Measurements from ENCODE around the gene TESK1.
"Not testable (repeated sequence)": the region's sequence is repeated elsewhere in the genome, so short reads cannot be mapped to it uniquely, and the experiment has no call there.

Gene TESK1

DNA sequence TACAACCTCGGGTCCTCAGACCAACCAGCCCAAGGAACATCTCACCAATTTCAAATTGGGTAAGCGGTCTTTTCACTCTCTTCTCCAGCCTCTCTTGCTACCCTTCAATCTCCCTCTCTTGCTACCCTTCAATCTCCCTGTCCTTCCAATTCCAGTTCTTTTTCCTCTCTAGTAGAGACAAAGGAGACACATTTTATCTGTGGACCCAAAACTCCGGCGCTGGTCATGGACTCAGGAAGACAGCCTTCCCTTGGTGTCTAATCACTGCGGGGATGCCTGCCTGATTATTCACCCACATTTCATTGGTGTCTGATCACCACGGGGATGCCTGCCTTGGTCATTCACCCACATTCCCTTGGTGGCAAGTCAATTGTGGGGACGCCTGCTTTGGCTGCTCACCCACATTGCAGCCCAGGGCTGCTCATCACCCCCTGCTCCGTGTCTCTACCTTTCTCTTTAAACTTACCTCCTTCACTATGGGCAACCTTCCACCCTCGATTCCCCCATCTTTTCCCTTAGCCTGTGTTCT, 32.4 kb downstream of the TESK1 start:
- 100% methylated on average over 7 of the region's 9 CpGs for WGBS (ENCODE audit: insufficient coverage)
- H3K36me3 ChIP-seq (ENCODE audit: control insufficient read depth in 4 of 4, insufficient read depth in 4 of 4, low read length in 3 of 4); H3K9me3 ChIP-seq (ENCODE audit: control extremely low read depth in 1 of 5, control insufficient read depth in 4 of 5, insufficient read depth in 2 of 5, low read depth in 1 of 5, low read length in 4 of 5); H3K27me3 ChIP-seq (replicated peaks in 2 of 5; ENCODE audit: control insufficient read depth in 4 of 5, insufficient read depth in 5 of 5, low read length in 4 of 5); DNase-seq; POLR2A ChIA-PET; H3K27ac ChIP-seq (ENCODE audit: insufficient read depth in 1 of 2, low read depth in 1 of 2, low read length in 2 of 2, poor library complexity in 1 of 2, severe bottlenecking in 2 of 2); H3K4me3 ChIP-seq (ENCODE audit: control insufficient read depth in 1 of 7, extremely low read depth in 1 of 7, insufficient read depth in 4 of 7, low read depth in 2 of 7, low read length in 6 of 7): not testable (repeated sequence)
- CTCF ChIA-PET, result interaction anchor here (1.1 to 1.3 kb wide), 3 partner anchors 12 to 27 kb away, joined by 3 to 5 read pairs (median 3); partner anchors contain the start of gene ARHGEF39
- H3K4me1 ChIP-seq (ENCODE audit: control extremely low read depth in 1 of 4, control insufficient read depth in 4 of 4, insufficient read depth in 4 of 4, low read length in 3 of 4), result peaks cover 6 to 54% (median 31%) of the 10 kb centered on the region in 4 experiments

DNA sequence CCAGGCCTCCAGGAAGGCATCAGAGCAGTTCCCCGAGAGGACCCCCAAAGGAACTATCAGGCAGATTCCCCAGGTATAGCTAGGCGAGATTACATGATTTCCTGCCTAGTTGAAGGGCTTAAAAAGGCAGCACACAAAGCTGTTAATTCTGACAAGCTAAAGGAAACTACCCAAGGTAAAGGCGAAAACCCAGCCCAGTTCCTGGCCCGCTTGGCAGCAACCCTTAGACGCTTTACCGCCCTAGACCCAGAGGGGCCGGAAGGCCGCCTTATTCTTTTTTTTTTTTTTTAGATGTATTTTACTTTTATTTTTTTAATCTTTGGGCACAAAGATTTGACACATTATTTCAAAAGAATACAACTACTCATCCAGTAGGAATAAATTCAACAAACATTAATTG, 33.7 kb downstream of the TESK1 start:
- peaks cover 6 to 54% (median 31%) of the 10 kb centered on the region in 4 experiments for H3K4me1 ChIP-seq (ENCODE audit: control extremely low read depth in 1 of 4, control insufficient read depth in 4 of 4, insufficient read depth in 4 of 4, low read length in 3 of 4)
- not testable (repeated sequence) for H3K27me3 ChIP-seq (replicated peaks in 2 of 5; ENCODE audit: control insufficient read depth in 4 of 5, insufficient read depth in 5 of 5, low read length in 4 of 5); H3K27ac ChIP-seq (ENCODE audit: insufficient read depth in 1 of 2, low read depth in 1 of 2, low read length in 2 of 2, poor library complexity in 1 of 2, severe bottlenecking in 2 of 2); H3K36me3 ChIP-seq (ENCODE audit: control insufficient read depth in 4 of 4, insufficient read depth in 4 of 4, low read length in 3 of 4); H3K9me3 ChIP-seq (ENCODE audit: control extremely low read depth in 1 of 5, control insufficient read depth in 4 of 5, insufficient read depth in 2 of 5, low read depth in 1 of 5, low read length in 4 of 5)
- ChIA-PET CTCF (interaction anchor here (1.1 to 2.1 kb wide), 4 partner anchors 13 to 28 kb away, joined by 3 to 8 read pairs (median 4); partner anchors contain the start of gene ARHGEF39), POLR2A (interaction anchor here (0.7 kb wide), 1 partner anchor 25 kb away, joined by 4 read pairs; no protein-coding TSS in a partner anchor)
- peak overlapping the region in 1 of 7 experiments; percentile 25 for H3K4me3 ChIP-seq (ENCODE audit: control insufficient read depth in 1 of 7, extremely low read depth in 1 of 7, insufficient read depth in 4 of 7, low read depth in 2 of 7, low read length in 6 of 7)
- DNase-seq, result peak in 2 of 3 donors; percentile 37 to 54
- 0% methylated on average over 1 of the region's 8 CpGs for WGBS (ENCODE audit: insufficient coverage)

DNA sequence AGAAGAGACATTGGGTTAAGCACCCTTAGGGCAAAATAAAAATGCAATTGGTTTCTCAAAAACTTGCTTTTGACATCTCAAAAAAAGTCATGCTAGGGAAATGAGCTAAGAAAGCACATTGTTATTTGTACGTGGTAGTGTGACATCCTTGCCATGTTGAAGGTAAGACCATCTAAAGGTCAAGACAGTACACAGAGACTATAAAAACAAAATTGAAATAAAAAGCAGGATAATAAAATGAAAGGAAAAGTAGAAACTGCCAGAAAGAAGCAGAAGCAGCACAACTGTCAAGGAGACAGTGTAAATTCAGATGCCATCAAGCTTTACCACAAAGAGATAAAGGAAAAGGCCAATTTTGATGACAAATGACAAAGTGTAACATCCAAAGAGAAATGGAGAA, 34.2 kb downstream of the TESK1 start:
- CTCF ChIA-PET, result interaction anchor here (2.1 kb wide), 1 partner anchor 29 kb away, joined by 8 read pairs; no protein-coding TSS in a partner anchor
- Histone ChIP-seq H3K4me3 (ENCODE audit: control insufficient read depth in 1 of 7, extremely low read depth in 1 of 7, insufficient read depth in 4 of 7, low read depth in 2 of 7, low read length in 6 of 7) (peak overlapping the region in 1 of 7 experiments; percentile 40), H3K4me1 (ENCODE audit: control extremely low read depth in 1 of 4, control insufficient read depth in 4 of 4, insufficient read depth in 4 of 4, low read length in 3 of 4) (peaks cover 6 to 54% (median 31%) of the 10 kb centered on the region in 4 experiments)
- H3K27ac ChIP-seq (ENCODE audit: insufficient read depth in 1 of 2, low read depth in 1 of 2, low read length in 2 of 2, poor library complexity in 1 of 2, severe bottlenecking in 2 of 2); POLR2A ChIA-PET; H3K9me3 ChIP-seq (ENCODE audit: control extremely low read depth in 1 of 5, control insufficient read depth in 4 of 5, insufficient read depth in 2 of 5, low read depth in 1 of 5, low read length in 4 of 5); H3K27me3 ChIP-seq (replicated peaks in 2 of 5; ENCODE audit: control insufficient read depth in 4 of 5, insufficient read depth in 5 of 5, low read length in 4 of 5); DNase-seq; H3K36me3 ChIP-seq (ENCODE audit: control insufficient read depth in 4 of 4, insufficient read depth in 4 of 4, low read length in 3 of 4): not testable (repeated sequence)
- WGBS (ENCODE audit: insufficient coverage), result no CpG with 5 or more reads among the region's 1 CpG

DNA sequence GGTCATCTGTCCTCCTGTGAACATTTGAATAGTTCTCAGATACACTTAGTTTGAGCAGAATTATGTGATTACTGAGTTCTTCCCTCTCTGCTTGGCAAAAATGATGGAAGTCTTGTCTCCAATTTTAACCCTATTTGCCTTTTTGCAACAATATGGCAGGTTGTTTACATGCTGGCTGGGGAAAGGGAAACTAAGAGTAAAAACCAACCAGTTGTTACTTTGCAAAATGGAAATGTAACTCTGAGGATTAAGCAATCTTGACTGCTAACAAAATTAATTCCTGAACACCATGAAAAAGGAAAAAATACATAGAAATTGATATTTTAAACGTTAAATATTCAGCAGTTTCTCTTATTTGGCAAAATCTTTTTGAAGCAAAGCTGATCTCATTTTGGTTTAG, 34.6 kb downstream of the TESK1 start:
- Histone ChIP-seq H3K9me3 (ENCODE audit: control extremely low read depth in 1 of 5, control insufficient read depth in 4 of 5, insufficient read depth in 2 of 5, low read depth in 1 of 5, low read length in 4 of 5) (peaks cover 0 to 2% (median 0%) of the 10 kb centered on the region in 5 experiments), H3K27ac (ENCODE audit: insufficient read depth in 1 of 2, low read depth in 1 of 2, low read length in 2 of 2, poor library complexity in 1 of 2, severe bottlenecking in 2 of 2) (no peak overlapping the region), H3K36me3 (ENCODE audit: control insufficient read depth in 4 of 4, insufficient read depth in 4 of 4, low read length in 3 of 4) (no peaks in the 10 kb centered on the region), H3K4me3 (ENCODE audit: control insufficient read depth in 1 of 7, extremely low read depth in 1 of 7, insufficient read depth in 4 of 7, low read depth in 2 of 7, low read length in 6 of 7) (no peak overlapping the region), H3K27me3 (replicated peaks in 2 of 5; ENCODE audit: control insufficient read depth in 4 of 5, insufficient read depth in 5 of 5, low read length in 4 of 5) (no peaks in the 10 kb centered on the region), H3K4me1 (ENCODE audit: control extremely low read depth in 1 of 4, control insufficient read depth in 4 of 4, insufficient read depth in 4 of 4, low read length in 3 of 4) (peaks cover 6 to 57% (median 31%) of the 10 kb centered on the region in 4 experiments)
- no CpG with 5 or more reads among the region's 1 CpG for WGBS (ENCODE audit: insufficient coverage)
- DNase-seq, result no peak
- ChIA-PET POLR2A (no interaction called here), CTCF (interaction anchor here (2.1 kb wide), 1 partner anchor 29 kb away, joined by 8 read pairs; no protein-coding TSS in a partner anchor)

DNA sequence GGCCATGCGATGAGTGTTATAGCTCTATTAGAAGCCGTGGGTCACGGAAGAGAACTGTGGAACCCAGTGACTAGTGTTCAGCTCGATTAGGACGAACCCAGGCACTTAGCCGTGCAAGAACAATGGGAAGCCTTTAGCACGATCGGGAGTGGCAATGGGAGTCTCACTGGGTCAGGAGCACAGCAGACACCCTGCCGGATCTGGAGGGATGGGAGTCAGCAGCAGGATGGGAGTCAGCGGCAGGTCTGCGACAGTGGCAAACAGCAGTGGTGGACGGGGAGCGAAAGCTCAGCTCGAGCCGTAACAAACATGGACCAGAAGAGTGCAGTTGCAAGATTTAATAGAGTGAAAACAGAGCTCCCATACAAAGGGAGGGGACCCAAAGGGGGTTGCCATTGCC, 35.4 kb downstream of the TESK1 start:
- H3K9me3 ChIP-seq (ENCODE audit: control extremely low read depth in 1 of 5, control insufficient read depth in 4 of 5, insufficient read depth in 2 of 5, low read depth in 1 of 5, low read length in 4 of 5); H3K36me3 ChIP-seq (ENCODE audit: control insufficient read depth in 4 of 4, insufficient read depth in 4 of 4, low read length in 3 of 4); H3K4me3 ChIP-seq (ENCODE audit: control insufficient read depth in 1 of 7, extremely low read depth in 1 of 7, insufficient read depth in 4 of 7, low read depth in 2 of 7, low read length in 6 of 7); POLR2A ChIA-PET; H3K27me3 ChIP-seq (replicated peaks in 2 of 5; ENCODE audit: control insufficient read depth in 4 of 5, insufficient read depth in 5 of 5, low read length in 4 of 5); DNase-seq; H3K27ac ChIP-seq (ENCODE audit: insufficient read depth in 1 of 2, low read depth in 1 of 2, low read length in 2 of 2, poor library complexity in 1 of 2, severe bottlenecking in 2 of 2): not testable (repeated sequence)
- peaks cover 6 to 51% (median 32%) of the 10 kb centered on the region in 4 experiments for H3K4me1 ChIP-seq (ENCODE audit: control extremely low read depth in 1 of 4, control insufficient read depth in 4 of 4, insufficient read depth in 4 of 4, low read length in 3 of 4)
- CTCF ChIA-PET, result interaction anchor here (1.2 to 2.1 kb wide), 2 partner anchors 25 to 30 kb away, joined by 3 to 8 read pairs; no protein-coding TSS in a partner anchor
- WGBS (ENCODE audit: insufficient coverage), result over 99% methylated on average over 15 of the region's 15 CpGs

DNA sequence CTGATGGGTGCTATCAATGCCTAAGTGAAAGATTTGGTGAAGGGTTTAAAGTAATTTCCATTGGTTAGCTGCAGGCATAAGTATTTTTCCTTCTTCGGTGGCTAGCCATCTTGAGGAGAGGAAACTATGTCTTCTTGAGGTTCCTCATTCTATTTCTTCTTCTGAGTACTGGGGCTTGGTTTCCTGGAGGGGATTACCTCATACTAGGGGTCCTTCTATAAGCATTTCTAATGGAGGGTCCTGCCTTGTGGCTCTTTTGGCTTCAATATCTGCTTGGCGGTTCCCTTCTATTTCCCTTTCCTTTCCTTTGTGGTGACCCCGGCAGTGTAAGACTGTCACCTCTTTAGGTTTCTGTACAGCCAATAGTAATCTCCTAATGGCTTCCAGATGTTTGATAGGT, 36.4 kb downstream of the TESK1 start:
- H3K27me3 ChIP-seq (replicated peaks in 2 of 5; ENCODE audit: control insufficient read depth in 4 of 5, insufficient read depth in 5 of 5, low read length in 4 of 5); H3K4me3 ChIP-seq (ENCODE audit: control insufficient read depth in 1 of 7, extremely low read depth in 1 of 7, insufficient read depth in 4 of 7, low read depth in 2 of 7, low read length in 6 of 7); H3K9me3 ChIP-seq (ENCODE audit: control extremely low read depth in 1 of 5, control insufficient read depth in 4 of 5, insufficient read depth in 2 of 5, low read depth in 1 of 5, low read length in 4 of 5); H3K36me3 ChIP-seq (ENCODE audit: control insufficient read depth in 4 of 4, insufficient read depth in 4 of 4, low read length in 3 of 4); DNase-seq; H3K27ac ChIP-seq (ENCODE audit: insufficient read depth in 1 of 2, low read depth in 1 of 2, low read length in 2 of 2, poor library complexity in 1 of 2, severe bottlenecking in 2 of 2); POLR2A ChIA-PET: not testable (repeated sequence)
- CTCF ChIA-PET, result interaction anchor here (1.2 kb wide), 1 partner anchor 26 kb away, joined by 3 read pairs; no protein-coding TSS in a partner anchor
- WGBS (ENCODE audit: insufficient coverage), result no CpG with 5 or more reads among the region's 3 CpGs
- peaks cover 3 to 51% (median 29%) of the 10 kb centered on the region in 4 experiments for H3K4me1 ChIP-seq (ENCODE audit: control extremely low read depth in 1 of 4, control insufficient read depth in 4 of 4, insufficient read depth in 4 of 4, low read length in 3 of 4)

DNA sequence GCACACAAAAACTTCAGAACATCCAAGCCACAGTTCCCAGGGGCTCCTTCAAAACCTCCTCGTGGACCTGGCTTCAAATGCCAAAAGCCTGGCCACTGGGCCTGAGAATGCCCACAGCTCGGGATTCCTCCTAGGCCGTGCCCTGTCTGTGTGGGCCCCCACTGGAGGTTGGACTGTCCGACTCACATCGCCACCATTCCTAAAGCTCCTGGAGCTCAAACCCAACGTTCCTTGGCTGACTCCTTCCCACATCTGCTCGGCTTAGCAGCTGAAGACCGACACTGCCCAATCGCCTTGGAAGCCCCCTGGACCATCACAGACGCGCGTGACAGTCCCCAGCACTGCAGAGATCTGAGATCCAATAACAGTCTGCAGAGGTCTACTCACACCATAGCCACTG, 38.0 kb downstream of the TESK1 start:
- 98% methylated on average over 8 of the region's 12 CpGs for WGBS (ENCODE audit: insufficient coverage)
- ChIA-PET POLR2A (interaction anchor here (1.0 kb wide), 1 partner anchor 20 kb away, joined by 3 read pairs; no protein-coding TSS in a partner anchor), CTCF (interaction anchor here (1.7 to 8.5 kb wide), 2 partner anchors 15 to 31 kb away, joined by 5 to 95 read pairs; no protein-coding TSS in a partner anchor)
- peaks cover 0 to 57% (median 34%) of the 10 kb centered on the region in 4 experiments for H3K4me1 ChIP-seq (ENCODE audit: control extremely low read depth in 1 of 4, control insufficient read depth in 4 of 4, insufficient read depth in 4 of 4, low read length in 3 of 4)
- no peak for DNase-seq
- no peak overlapping the region for H3K27ac ChIP-seq (ENCODE audit: insufficient read depth in 1 of 2, low read depth in 1 of 2, low read length in 2 of 2, poor library complexity in 1 of 2, severe bottlenecking in 2 of 2)
- no peak overlapping the region for H3K4me3 ChIP-seq (ENCODE audit: control insufficient read depth in 1 of 7, extremely low read depth in 1 of 7, insufficient read depth in 4 of 7, low read depth in 2 of 7, low read length in 6 of 7)
- peaks cover 0 to 2% (median 0%) of the 10 kb centered on the region in 5 experiments for H3K9me3 ChIP-seq (ENCODE audit: control extremely low read depth in 1 of 5, control insufficient read depth in 4 of 5, insufficient read depth in 2 of 5, low read depth in 1 of 5, low read length in 4 of 5)
- H3K27me3 ChIP-seq (replicated peaks in 2 of 5; ENCODE audit: control insufficient read depth in 4 of 5, insufficient read depth in 5 of 5, low read length in 4 of 5), result no peaks in the 10 kb centered on the region
- H3K36me3 ChIP-seq (ENCODE audit: control insufficient read depth in 4 of 4, insufficient read depth in 4 of 4, low read length in 3 of 4), result no peaks in the 10 kb centered on the region
